Measurements from ENCODE around the gene ELN.
"Not testable (repeated sequence)": the region's sequence is repeated elsewhere in the genome, so short reads cannot be mapped to it uniquely, and the experiment has no call there.

ELN gene

GRCh38 chr7:74008687-74009086, 19.3 kb upstream of the ELN start:
- Histone ChIP-seq H3K4me3 (ENCODE audit: low read length) (no peak overlapping the region), H4K20me1 (ENCODE audit: control insufficient read depth, insufficient read depth, low read depth, low read length) (no peaks in the 10 kb centered on the region), H3K9me2 (replicated peaks; ENCODE audit: control insufficient read depth, low read length) (no peaks in the 10 kb centered on the region), H3F3A (ENCODE audit: control insufficient read depth, insufficient read depth) (no peaks in the 10 kb centered on the region), H3K9me3 (ENCODE audit: control insufficient read depth, insufficient read depth, low read length) (no peaks in the 10 kb centered on the region), H3K4me1 (ENCODE audit: control insufficient read depth, low read length) (peaks cover 14% of the 10 kb centered on the region), H3K27ac (ENCODE audit: low read depth, low read length) (no peak overlapping the region), H3K36me3 (ENCODE audit: control insufficient read depth, low read length) (no peaks in the 10 kb centered on the region), H3K4me2 (ENCODE audit: low read length) (no peak overlapping the region), H3K79me2 (ENCODE audit: control insufficient read depth, low read length) (no peaks in the 10 kb centered on the region), H3K27me3 (ENCODE audit: control insufficient read depth, low read length) (peaks cover 4% of the 10 kb centered on the region; the same call in 1 of the 2 replicates)
- TF ChIP-seq EZH2phosphoT487 (IDR thresholded peaks at IDR 0.05; ENCODE audit: borderline replicate concordance, low read length): no peak
- no peak for TF ChIP-seq CTCF (IDR thresholded peaks at IDR 0.05; ENCODE audit: low read depth, low read length, poor library complexity, severe bottlenecking)

- Histone ChIP-seq H3K9me3 (ENCODE audit: control insufficient read depth, insufficient read depth, low read length) (no peaks in the 10 kb centered on the region), H3K79me2 (ENCODE audit: control insufficient read depth, low read length) (no peaks in the 10 kb centered on the region), H3F3A (ENCODE audit: control insufficient read depth, insufficient read depth) (no peaks in the 10 kb centered on the region), H3K36me3 (ENCODE audit: control insufficient read depth, low read length) (no peaks in the 10 kb centered on the region), H3K27ac (ENCODE audit: low read depth, low read length) (no peak overlapping the region), H3K9me2 (replicated peaks; ENCODE audit: control insufficient read depth, low read length) (no peaks in the 10 kb centered on the region), H3K4me2 (ENCODE audit: low read length) (no peak overlapping the region), H4K20me1 (ENCODE audit: control insufficient read depth, insufficient read depth, low read depth, low read length) (no peaks in the 10 kb centered on the region), H3K27me3 (ENCODE audit: control insufficient read depth, low read length) (no peaks in the 10 kb centered on the region), H3K4me1 (ENCODE audit: control insufficient read depth, low read length) (peaks cover 14% of the 10 kb centered on the region), H3K4me3 (ENCODE audit: low read length) (no peak overlapping the region)
- TF ChIP-seq CTCF (IDR thresholded peaks at IDR 0.05; ENCODE audit: low read depth, low read length, poor library complexity, severe bottlenecking) (no peak), EZH2phosphoT487 (IDR thresholded peaks at IDR 0.05; ENCODE audit: borderline replicate concordance, low read length) (no peak)
These were observed 18.3 kb upstream of the ELN start for GRCh38 chr7:74009719-74010118.

DNA sequence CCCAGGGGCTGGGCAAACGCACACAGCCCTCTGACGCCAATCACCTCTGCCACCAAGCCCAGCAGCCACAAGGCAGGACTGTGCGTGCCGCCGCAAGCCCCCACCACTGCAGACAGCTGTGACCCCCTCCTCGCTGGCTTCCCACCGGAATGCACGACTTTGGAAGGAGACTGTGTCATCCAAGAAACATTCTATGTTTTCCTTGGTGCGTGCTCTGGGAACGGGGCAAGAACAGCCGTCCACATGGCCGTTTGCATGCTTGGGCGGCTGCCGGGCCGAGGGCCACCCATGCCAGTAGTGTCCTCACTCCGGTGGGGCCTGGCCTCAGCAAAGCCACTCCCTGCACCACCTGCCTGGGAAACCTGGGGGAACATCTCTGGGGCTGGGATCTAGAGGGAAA, 17.6 kb upstream of the ELN start:
- Histone ChIP-seq H3K27me3 (ENCODE audit: control insufficient read depth, low read length) (no peaks in the 10 kb centered on the region), H3K4me3 (ENCODE audit: low read length) (no peak overlapping the region), H4K20me1 (ENCODE audit: control insufficient read depth, insufficient read depth, low read depth, low read length) (no peaks in the 10 kb centered on the region), H3K9me3 (ENCODE audit: control insufficient read depth, insufficient read depth, low read length) (no peaks in the 10 kb centered on the region), H3K36me3 (ENCODE audit: control insufficient read depth, low read length) (no peaks in the 10 kb centered on the region), H3K79me2 (ENCODE audit: control insufficient read depth, low read length) (no peaks in the 10 kb centered on the region), H3K27ac (ENCODE audit: low read depth, low read length) (no peak overlapping the region), H3K9me2 (replicated peaks; ENCODE audit: control insufficient read depth, low read length) (no peaks in the 10 kb centered on the region), H3F3A (ENCODE audit: control insufficient read depth, insufficient read depth) (no peaks in the 10 kb centered on the region), H3K4me2 (ENCODE audit: low read length) (no peak overlapping the region), H3K4me1 (ENCODE audit: control insufficient read depth, low read length) (peaks cover 14% of the 10 kb centered on the region)
- no peak for TF ChIP-seq CTCF (IDR thresholded peaks at IDR 0.05; ENCODE audit: low read depth, low read length, poor library complexity, severe bottlenecking)
- TF ChIP-seq EZH2phosphoT487 (IDR thresholded peaks at IDR 0.05; ENCODE audit: borderline replicate concordance, low read length): no peak

GRCh38 chr7:74011421-74011820, 16.6 kb upstream of the ELN start:
- not testable (repeated sequence) for H3K9me2 ChIP-seq (replicated peaks; ENCODE audit: control insufficient read depth, low read length)

More at GRCh38 chr7:74011421-74011820, 16.6 kb upstream of the ELN start:
- not testable (repeated sequence) for H3K27ac ChIP-seq (ENCODE audit: low read depth, low read length); H3K79me2 ChIP-seq (ENCODE audit: control insufficient read depth, low read length); H3K27me3 ChIP-seq (ENCODE audit: control insufficient read depth, low read length); H3K4me2 ChIP-seq (ENCODE audit: low read length); H3F3A ChIP-seq (ENCODE audit: control insufficient read depth, insufficient read depth); H4K20me1 ChIP-seq (ENCODE audit: control insufficient read depth, insufficient read depth, low read depth, low read length); H3K36me3 ChIP-seq (ENCODE audit: control insufficient read depth, low read length); H3K4me3 ChIP-seq (ENCODE audit: low read length); H3K9me3 ChIP-seq (ENCODE audit: control insufficient read depth, insufficient read depth, low read length)
- peaks cover 14% of the 10 kb centered on the region for H3K4me1 ChIP-seq (ENCODE audit: control insufficient read depth, low read length)
